ENCODE measurements around the gene SGTA.

DNA sequence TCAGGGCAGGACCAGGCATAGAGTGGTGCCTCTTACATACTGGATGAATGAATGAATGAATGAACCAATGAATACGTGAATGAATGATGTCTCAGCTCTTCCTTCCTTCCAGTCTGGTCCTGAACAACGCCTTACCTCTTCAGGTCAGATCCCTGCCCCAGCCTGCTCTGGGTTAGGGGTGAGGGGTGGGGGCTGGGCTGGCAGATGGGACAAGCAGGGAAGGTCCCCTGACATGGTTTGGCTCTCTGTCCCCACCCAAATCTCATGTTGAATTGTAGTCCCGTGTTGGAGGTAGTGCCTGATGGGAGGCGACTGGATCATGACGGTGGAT is 71.2 kb downstream of the SGTA start:
- TF ChIP-seq, protein P1, sequence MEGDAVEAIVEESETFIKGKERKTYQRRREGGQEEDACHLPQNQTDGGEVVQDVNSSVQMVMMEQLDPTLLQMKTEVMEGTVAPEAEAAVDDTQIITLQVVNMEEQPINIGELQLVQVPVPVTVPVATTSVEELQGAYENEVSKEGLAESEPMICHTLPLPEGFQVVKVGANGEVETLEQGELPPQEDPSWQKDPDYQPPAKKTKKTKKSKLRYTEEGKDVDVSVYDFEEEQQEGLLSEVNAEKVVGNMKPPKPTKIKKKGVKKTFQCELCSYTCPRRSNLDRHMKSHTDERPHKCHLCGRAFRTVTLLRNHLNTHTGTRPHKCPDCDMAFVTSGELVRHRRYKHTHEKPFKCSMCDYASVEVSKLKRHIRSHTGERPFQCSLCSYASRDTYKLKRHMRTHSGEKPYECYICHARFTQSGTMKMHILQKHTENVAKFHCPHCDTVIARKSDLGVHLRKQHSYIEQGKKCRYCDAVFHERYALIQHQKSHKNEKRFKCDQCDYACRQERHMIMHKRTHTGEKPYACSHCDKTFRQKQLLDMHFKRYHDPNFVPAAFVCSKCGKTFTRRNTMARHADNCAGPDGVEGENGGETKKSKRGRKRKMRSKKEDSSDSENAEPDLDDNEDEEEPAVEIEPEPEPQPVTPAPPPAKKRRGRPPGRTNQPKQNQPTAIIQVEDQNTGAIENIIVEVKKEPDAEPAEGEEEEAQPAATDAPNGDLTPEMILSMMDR (IDR thresholded peaks at IDR 0.05; ENCODE audit: insufficient read depth, low read length, poor library complexity, severe bottlenecking), result no peak
- no peak for TF ChIP-seq EZH2phosphoT487 (conservative IDR thresholded peaks at IDR 0.05; ENCODE audit: low read length)

All from SU-DHL-6 (cell line).